Keratinocyte (primary cell): ENCODE data around the gene ANKMY1. TPM values are rescaled to one million over a fixed set of nuclear protein-coding genes. Genes with fewer than 3 reads are reported as not detected.

Source experiments
- DNase-seq: peaks from one replicate; pipeline ENCODE4 v3.0.0-alpha.2; 2011; ENCODE audit warnings: low read depth, missing footprints, low spot score
- FAIRE-seq: peaks from 2 replicates; lab custom pipeline; 2011; peaks lifted over from hg19 to GRCh38; lab: Jason Lieb, UNC
- H2AFZ ChIP-seq: 2 replicates; pipeline ENCODE4 v1.6.0; 2012; ENCODE audit warnings: low read length, control low read depth, inconsistent platforms; ENCODE audit not compliant: control insufficient read depth
- H3K27ac ChIP-seq: 2 replicates; pipeline ENCODE4 v1.5.1; 2011; ENCODE audit warnings: low read length; ENCODE audit not compliant: control insufficient read depth, insufficient read depth
- H3K27me3 ChIP-seq: 3 replicates; pipeline ENCODE4 v1.6.0; 2011; ENCODE audit warnings: low read length; ENCODE audit not compliant: control insufficient read depth, insufficient read depth; ENCODE audit errors: extremely low read depth
- H3K36me3 ChIP-seq, 2 experiments: 2 replicates in 1 of 2; 3 replicates in 1 of 2; pipeline ENCODE4 v1.5.1; 2011; ENCODE audit warnings: low read length in 2 of 2, mild to moderate bottlenecking in 1 of 2; ENCODE audit not compliant: control insufficient read depth in 2 of 2, insufficient read depth in 2 of 2; ENCODE audit errors: extremely low read depth in 1 of 2
- H3K4me1 ChIP-seq: 3 replicates; pipeline ENCODE4 v1.5.1; 2011; ENCODE audit warnings: low read length; ENCODE audit not compliant: control insufficient read depth, insufficient read depth; ENCODE audit errors: extremely low read depth
- H3K4me2 ChIP-seq: 3 replicates; pipeline ENCODE4 v1.6.0; 2011; ENCODE audit warnings: low read depth, low read length; ENCODE audit not compliant: control insufficient read depth, insufficient read depth; ENCODE audit errors: extremely low read depth
- H3K4me3 ChIP-seq, 3 experiments: fragments of 200-600 bp in 1 of 3; sonication (generic) in 1 of 3; 2 replicates in 2 of 3; 3 replicates in 1 of 3; pipeline ENCODE4 v1.5.1; 2011 to 2016; ENCODE audit warnings: low read length in 3 of 3, mild to moderate bottlenecking in 3 of 3, control low read depth in 2 of 3, inconsistent platforms in 1 of 3, low read depth in 1 of 3, mixed read lengths in 1 of 3, mixed run types in 1 of 3, moderate library complexity in 1 of 3; ENCODE audit not compliant: control insufficient read depth in 2 of 3, insufficient read depth in 2 of 3; ENCODE audit errors: extremely low read depth in 1 of 3
- H3K79me2 ChIP-seq: 2 replicates; pipeline ENCODE4 v1.6.0; 2012; ENCODE audit warnings: low read length; ENCODE audit not compliant: control insufficient read depth, insufficient read depth
- H3K9ac ChIP-seq: 3 replicates; pipeline ENCODE4 v1.6.0; 2011; ENCODE audit warnings: low read length; ENCODE audit not compliant: control insufficient read depth, insufficient read depth; ENCODE audit errors: extremely low read depth
- H3K9me1 ChIP-seq: 3 replicates; pipeline ENCODE4 v1.6.0; 2011; ENCODE audit warnings: low read length; ENCODE audit not compliant: control insufficient read depth, insufficient read depth; ENCODE audit errors: extremely low read depth
- H3K9me3 ChIP-seq: 2 replicates; pipeline ENCODE4 v1.5.1; 2012; ENCODE audit warnings: low read depth, low read length; ENCODE audit not compliant: control insufficient read depth
- H4K20me1 ChIP-seq: 3 replicates; pipeline ENCODE4 v1.6.0; 2011; ENCODE audit warnings: low read length; ENCODE audit not compliant: control insufficient read depth, insufficient read depth; ENCODE audit errors: extremely low read depth
- EZH2 ChIP-seq: IDR thresholded peaks from one replicate; pipeline ENCODE4 v1.6.1; 2012; ENCODE audit warnings: inconsistent platforms, mild to moderate bottlenecking, low read length, moderate library complexity
- dilution Hi-C: fragments of 300-500 bp; cut with MboI; formaldehyde crosslinking; loops from one replicate; pipeline ENCODE4 v1.7.0; 2020; ENCODE audit warnings: low sequenced_read_pairs; ENCODE audit not compliant: extremely low pct_ligation_motif_present
- polyA plus RNA-seq, 5 experiments: library from polyadenylated mRNA; depleted of rRNA in 3 of 5; stranded (reverse) in 3 of 5; stranded (forward) in 1 of 5; unstranded in 1 of 5; fragments of >200 nt; gene quantifications; 1 replicate in 1 of 5; 2 replicates in 3 of 5; 3 replicates in 1 of 5; pipeline versions ENCODE4 v1.2.1 to v1.2.3, GENCODE V29; 2011 to 2012; ENCODE audit warnings: missing spikeins in 2 of 5, low read depth in 1 of 5, low replicate concordance in 1 of 5
- TF ChIP-seq, protein P1 (sequence below), 3 experiments: IDR thresholded peaks in 1 of 3; conservative IDR thresholded peaks in 1 of 3; optimal IDR thresholded peaks in 1 of 3; 2 replicates in 2 of 3; 3 replicates in 1 of 3; pipeline versions ENCODE3 to v1.5.1; 2011; ENCODE audit warnings: low read length in 3 of 3, mild to moderate bottlenecking in 3 of 3, moderate library complexity in 2 of 3, control low read depth in 1 of 3, inconsistent platforms in 1 of 3; ENCODE audit not compliant: insufficient read depth in 2 of 3; ENCODE audit errors: extremely low read depth in 1 of 3

Gene ANKMY1
- polyA plus RNA-seq, 1 donor (not counting 4 experiments of a cell fraction or from before 2014, with no cell fraction given): 3.3 TPM

DNA sequence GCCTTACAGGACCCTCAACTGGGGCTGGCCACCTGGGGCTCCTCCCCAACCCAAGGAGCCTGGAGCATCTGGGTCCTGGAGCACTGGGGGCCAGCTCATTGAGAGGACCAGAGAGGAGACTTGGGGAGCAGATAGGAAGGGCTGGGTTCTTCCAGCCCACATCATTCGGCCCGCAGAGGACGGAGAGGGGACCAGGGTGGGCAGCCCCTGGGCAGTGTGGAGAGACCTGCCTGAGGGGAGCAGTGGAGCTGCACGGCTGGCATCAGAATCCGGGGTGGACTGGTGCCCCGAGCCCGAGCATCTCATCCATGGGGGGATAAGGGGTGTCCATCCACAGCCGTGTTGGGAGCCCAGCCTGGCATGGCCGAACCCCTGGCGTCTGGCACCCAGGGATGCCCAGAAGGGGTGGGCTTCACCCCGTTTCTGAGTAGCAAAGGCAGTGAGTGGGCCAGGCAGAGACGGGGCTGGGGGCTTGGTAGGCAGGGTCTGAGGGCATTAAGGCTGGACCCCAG is 111.1 kb downstream of the ANKMY1 start:
- FAIRE-seq: no peak
- Histone ChIP-seq H3K36me3 (peaks cover 12% of the 10 kb centered on the region in 2 experiments), H3K4me1 (peaks cover 63% of the 10 kb centered on the region)

DNA sequence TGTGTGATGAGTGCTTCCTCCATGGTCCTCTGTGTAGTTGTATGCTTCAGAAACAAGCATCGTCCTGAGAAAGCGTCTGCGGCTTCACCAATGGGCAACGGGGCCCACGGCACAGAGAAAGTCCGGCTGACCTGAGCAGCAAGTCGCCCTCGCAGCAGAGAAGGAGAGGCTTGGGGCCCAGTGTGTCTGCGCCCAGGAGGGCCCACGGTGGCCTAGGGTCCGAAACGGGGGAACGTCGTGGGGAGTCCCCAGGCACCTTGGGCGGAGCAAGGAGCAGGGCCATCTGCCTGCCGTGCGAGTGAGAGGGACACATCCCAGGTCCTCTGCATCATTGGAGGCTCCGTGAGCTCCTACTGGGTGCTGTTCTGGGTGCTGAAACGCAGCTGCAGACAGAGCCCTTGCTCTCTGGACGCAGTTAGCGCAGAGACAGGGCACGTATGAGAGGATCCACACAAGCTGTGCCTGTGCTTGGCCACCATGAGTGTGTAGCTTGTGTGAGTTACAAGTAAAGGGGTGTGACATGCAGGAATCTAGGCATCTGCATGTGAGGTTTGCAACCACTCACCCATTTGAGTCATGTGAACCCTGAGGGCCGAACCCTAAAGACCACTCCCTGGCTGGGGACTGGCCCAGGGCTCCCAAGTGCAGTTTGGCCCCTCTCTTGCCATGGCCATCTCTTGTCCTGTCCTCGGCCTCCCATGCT is 111.7 kb downstream of the ANKMY1 start:
- TF ChIP-seq, protein P1, sequence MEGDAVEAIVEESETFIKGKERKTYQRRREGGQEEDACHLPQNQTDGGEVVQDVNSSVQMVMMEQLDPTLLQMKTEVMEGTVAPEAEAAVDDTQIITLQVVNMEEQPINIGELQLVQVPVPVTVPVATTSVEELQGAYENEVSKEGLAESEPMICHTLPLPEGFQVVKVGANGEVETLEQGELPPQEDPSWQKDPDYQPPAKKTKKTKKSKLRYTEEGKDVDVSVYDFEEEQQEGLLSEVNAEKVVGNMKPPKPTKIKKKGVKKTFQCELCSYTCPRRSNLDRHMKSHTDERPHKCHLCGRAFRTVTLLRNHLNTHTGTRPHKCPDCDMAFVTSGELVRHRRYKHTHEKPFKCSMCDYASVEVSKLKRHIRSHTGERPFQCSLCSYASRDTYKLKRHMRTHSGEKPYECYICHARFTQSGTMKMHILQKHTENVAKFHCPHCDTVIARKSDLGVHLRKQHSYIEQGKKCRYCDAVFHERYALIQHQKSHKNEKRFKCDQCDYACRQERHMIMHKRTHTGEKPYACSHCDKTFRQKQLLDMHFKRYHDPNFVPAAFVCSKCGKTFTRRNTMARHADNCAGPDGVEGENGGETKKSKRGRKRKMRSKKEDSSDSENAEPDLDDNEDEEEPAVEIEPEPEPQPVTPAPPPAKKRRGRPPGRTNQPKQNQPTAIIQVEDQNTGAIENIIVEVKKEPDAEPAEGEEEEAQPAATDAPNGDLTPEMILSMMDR (optimal IDR thresholded peaks at IDR 0.05 in 1 of 3, IDR thresholded peaks at IDR 0.05 in 1 of 3, conservative IDR thresholded peaks at IDR 0.05 in 1 of 3; ENCODE audit: extremely low read depth in 1 of 3, insufficient read depth in 2 of 3, low read length in 3 of 3): no peak
- TF ChIP-seq EZH2: no peak
- Histone ChIP-seq H3K9me3 (no peaks in the 10 kb centered on the region), H3K4me1 (peaks cover 63% of the 10 kb centered on the region), H3K27me3 (no peaks in the 10 kb centered on the region), H3K9me1 (peaks cover 3% of the 10 kb centered on the region), H4K20me1 (peaks cover 35% of the 10 kb centered on the region), H3K4me2 (no peak overlapping the region), H3K27ac (no peak overlapping the region), H3K79me2 (peaks cover 76% of the 10 kb centered on the region), H3K36me3 (peaks cover 12 to 13% of the 10 kb centered on the region in 2 experiments), H2AFZ (no peak overlapping the region), H3K9ac (no peak overlapping the region), H3K4me3 (no peak overlapping the region)
- no peak for DNase-seq
- dilution Hi-C loops: no loop called here
- no peak for FAIRE-seq

More for the DNA sequence above, 111.1 kb downstream of the ANKMY1 start:
- Histone ChIP-seq H3K27me3 (no peaks in the 10 kb centered on the region), H3K4me2 (no peak overlapping the region), H3K4me3 (no peak overlapping the region), H2AFZ (no peak overlapping the region), H3K9ac (no peak overlapping the region), H3K9me1 (peaks cover 3% of the 10 kb centered on the region), H3K27ac (no peak overlapping the region), H3K79me2 (peaks cover 76% of the 10 kb centered on the region), H4K20me1 (peaks cover 35% of the 10 kb centered on the region), H3K9me3 (no peaks in the 10 kb centered on the region)
- no peak for DNase-seq
- dilution Hi-C loops: no loop called here
- TF ChIP-seq, protein P1 (optimal IDR thresholded peaks at IDR 0.05 in 1 of 3, IDR thresholded peaks at IDR 0.05 in 1 of 3, conservative IDR thresholded peaks at IDR 0.05 in 1 of 3; ENCODE audit: extremely low read depth in 1 of 3, insufficient read depth in 2 of 3, low read length in 3 of 3): no peak
- no peak for TF ChIP-seq EZH2
